Measurements from ENCODE around the gene NRL.

NRL gene

DNA sequence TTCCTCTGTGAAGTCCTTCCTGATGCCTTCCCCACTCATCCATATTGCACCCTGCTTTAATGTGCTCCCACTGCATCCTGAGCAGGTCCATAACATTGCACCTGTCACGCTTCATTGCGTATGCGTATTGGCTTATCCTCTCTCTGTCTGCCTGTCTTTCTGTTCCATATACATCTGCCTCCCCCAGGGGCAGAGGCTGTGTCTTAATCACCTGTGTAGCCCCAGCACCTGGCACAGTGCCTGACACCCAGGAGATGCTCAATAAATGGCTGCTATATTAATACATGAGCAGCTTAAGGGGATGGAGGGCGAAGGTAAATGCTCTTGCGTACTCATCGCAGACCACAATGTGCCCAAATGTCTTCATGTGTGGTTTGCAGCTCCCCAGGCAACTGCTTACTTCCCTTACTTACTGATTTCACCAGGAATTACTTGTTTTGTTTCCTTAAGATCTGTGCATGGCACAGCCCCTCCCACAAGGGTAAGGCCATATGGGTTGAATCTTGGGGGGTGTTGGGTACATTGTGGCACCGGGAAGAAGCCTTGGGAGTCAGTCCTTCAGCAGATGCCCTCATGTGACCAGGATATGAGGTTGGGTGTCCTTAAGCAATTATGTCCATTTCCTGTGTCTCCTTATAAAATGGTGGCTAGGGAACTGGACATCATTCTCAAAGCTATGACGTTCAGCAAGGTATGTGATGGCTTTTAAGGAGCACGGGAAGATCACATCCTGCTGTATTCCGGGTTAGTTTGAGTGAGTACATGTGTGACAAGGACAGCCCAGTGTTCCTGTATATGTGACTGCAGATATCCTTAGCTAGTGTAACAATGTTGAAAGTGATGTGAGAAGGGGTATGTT lies 44.2 kb downstream of the NRL start:
- TF ChIP-seq GATA2 (IDR thresholded peaks at IDR 0.05; ENCODE audit: low read depth, low read length) (no peak), GATA3 (IDR thresholded peaks at IDR 0.05; ENCODE audit: low read depth, low read length) (no peak)

DNA sequence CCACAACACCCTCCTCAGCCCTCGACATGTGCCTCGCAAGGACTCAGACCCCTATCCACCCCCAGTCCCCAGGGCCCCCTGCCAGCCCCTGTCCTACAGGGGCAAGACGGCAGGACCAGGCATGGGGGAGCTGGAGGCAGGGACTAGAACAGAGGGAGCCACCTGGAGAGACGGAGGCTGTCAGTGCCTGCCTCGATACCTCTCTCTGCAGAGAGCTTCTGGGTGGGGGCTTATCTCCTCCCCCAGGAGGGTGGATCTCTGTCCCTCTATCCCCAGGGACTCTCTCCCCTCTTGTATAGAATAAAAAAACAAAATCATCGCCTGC lies 45.4 kb downstream of the NRL start:
- TF ChIP-seq GATA2 (IDR thresholded peaks at IDR 0.05; ENCODE audit: low read depth, low read length) (no peak), GATA3 (IDR thresholded peaks at IDR 0.05; ENCODE audit: low read depth, low read length) (no peak)

DNA sequence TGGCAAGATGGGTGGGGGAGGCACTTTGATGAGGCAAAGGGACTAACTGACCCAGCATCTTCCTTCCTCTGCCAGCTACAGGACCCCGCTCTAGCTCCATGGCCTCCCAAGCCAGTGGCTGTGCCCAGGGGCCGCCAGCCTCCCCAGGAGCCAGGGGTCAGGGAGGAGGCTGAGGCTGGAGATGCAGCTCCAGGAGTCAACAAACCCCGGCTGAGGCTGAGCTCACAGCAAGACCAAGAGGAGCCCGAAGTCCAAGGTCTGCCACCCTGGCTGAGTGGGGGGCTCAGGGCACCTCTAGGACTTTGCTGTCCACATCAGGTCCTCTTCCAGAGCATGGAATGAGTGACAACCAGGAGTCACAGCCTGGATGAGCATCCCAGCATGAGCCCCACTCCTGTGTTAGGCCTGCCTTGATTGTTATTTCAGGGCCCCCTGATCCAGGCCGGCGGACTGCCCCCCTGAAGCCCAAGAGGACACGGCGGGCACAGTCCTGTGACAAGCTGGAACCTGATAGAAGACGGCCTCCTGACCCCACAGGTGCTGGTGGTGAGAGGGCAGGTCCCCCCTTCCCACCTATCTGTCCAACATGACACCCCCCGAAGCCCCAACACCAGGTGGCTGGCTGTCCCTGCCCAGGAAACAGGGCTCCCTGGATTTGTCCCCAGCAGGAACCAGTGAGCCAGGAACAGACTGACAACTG lies 45.9 kb downstream of the NRL start:
- TF ChIP-seq GATA2 (IDR thresholded peaks at IDR 0.05; ENCODE audit: low read depth, low read length) (no peak), GATA3 (IDR thresholded peaks at IDR 0.05; ENCODE audit: low read depth, low read length) (no peak)

DNA sequence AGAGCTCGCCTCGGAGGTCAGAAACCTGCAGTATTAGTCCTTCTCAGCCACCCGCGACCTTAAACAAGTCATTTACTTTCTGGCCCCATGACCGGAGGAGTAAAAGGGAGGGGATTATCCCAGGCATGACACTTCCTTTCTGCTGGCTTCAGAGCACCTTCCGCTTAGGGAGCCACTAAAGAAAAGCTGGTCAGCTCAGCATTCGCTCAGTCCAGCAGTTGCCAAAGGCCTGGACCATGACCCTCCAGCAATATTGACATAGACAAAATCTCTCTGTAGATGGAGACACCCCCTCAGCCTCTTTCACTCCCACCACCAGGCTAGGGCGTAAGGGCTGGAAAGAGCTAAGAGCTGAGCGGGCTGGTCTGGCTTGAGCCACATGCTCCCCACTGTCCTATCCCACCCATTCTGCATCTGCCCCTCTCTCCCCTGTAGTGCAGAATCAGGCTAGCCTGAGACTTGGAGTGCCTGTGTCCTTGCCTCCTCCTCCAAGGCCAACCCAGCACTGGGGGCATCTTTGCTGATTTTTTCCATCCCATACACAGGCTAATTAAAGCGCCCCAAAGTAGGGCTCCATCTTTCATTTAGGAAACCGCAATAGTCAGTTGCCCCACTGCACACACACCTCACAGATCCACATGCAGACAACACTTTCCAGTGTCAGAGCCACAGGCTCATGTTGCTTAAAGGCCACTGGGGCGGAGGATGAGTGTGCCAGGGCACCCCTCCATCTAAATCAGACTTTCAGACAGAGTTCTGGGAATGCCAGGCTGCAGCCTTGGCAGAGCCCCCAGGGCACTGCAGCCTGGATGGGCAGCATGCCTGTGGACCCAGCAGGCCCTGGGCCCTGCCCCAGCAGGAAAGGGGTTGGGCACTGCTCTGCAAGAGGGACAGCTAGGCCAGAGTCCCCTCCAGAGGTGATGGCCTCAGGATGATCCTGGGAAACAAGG lies 47.3 kb downstream of the NRL start:
- TF ChIP-seq GATA3 (IDR thresholded peaks at IDR 0.05; ENCODE audit: low read depth, low read length), result no peak
- no peak for TF ChIP-seq GATA2 (IDR thresholded peaks at IDR 0.05; ENCODE audit: low read depth, low read length)

DNA sequence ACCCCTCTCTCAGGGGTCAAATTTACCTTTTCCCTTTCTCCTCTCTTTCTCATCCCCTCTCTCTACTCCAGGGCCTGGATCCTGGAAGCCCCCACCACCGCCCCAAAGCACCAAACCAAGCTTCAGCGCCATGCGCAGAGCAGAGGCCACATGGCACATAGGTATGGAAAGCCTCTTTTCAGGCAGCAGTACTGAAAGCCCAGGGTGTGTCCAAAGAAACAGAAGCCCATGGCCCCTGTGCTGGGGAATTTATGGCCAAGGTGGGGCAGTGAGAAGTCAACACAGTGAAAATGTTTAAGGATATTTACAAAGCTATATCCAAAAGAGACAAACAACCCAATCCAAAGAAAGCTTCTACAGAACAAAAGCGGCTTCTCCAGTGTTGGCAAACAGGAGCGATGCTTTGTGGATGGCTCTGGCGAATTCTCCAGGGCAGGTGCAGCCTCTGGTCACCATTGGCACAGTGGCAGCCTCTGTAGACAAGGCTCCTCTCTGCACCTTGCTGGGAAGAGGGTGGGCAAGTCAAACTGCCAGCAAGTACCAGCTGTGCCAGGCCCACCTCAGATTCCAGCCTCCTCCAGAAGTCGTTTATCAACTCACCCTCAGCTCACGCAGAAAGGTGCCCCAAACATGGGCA lies 48.1 kb downstream of the NRL start:
- no peak for TF ChIP-seq GATA2 (IDR thresholded peaks at IDR 0.05; ENCODE audit: low read depth, low read length)
- no peak for TF ChIP-seq GATA3 (IDR thresholded peaks at IDR 0.05; ENCODE audit: low read depth, low read length)

DNA sequence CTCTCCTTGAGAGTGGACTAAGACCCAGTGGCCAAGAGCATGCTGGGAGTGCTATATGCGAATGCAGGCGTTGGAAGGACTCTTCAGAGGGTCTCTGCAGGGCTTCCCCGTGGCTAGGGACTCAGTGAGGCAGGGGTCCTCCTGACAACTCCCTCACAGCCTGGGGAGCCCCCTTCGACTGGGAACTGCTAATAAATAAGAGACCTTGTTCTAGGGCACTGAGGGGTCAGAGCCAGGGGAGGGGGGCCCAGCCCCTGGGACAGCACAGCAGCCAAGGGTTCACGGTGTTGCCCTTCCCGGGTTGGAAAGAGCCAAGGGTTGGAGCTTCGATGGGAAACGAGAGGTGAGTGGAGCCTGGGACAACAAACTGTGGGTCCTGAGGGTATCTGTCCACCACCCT lies 49.3 kb downstream of the NRL start:
- TF ChIP-seq GATA2 (IDR thresholded peaks at IDR 0.05; ENCODE audit: low read depth, low read length) (no peak), GATA3 (IDR thresholded peaks at IDR 0.05; ENCODE audit: low read depth, low read length) (no peak)

DNA sequence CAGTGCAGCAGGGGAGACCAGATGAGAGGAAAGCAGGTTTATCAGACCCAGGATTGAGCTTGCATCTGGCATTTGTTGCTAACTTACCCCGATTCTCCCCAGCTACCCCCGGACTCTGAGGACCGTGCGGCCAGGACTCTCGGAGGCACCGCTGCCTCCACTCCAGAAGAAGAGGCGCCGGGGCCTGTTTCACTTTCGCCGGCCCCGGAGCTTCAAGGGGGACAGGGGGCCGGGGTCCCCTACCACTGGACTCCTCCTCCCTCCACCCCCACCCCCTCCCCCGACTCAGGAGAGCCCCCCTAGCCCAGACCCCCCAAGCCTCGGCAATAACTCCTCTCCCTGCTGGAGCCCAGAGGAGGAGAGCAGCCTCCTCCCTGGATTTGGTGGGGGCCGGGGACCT lies 49.9 kb downstream of the NRL start:
- TF ChIP-seq GATA2 (IDR thresholded peaks at IDR 0.05; ENCODE audit: low read depth, low read length) (no peak), GATA3 (IDR thresholded peaks at IDR 0.05; ENCODE audit: low read depth, low read length) (no peak)

DNA sequence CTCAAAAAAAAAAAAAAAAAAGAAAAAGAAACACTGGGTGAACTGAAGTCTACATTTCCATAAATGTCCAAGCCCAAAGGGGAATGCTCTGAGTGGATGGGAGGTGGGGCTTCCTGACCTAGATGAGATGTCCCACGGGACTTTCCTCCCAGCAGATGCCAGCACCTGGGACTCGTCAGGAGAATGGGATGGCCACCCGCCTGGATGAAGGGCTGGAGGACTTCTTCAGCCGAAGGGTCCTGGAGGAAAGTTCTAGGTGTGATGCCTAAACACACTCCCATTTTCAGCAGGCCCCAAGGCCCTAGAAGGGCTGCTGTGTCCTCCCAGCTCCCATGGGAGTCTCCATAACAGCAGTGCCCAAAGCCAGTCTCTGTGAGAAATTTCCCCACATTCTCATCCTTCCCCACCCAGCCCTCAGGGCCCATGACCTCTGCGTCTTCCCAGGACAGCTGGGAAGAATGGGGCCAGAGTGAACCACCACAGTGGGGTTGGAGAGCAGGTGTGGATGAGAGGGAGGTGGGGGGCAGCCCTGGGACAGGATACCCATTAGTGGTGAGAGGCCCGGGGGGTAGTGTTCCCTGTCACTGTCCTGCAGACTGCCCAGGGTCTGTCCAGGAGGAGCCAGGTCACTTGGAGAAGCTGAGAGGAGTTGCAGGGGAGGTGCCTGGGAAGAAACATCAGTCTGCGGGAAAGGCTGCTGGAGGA lies 50.5 kb downstream of the NRL start:
- TF ChIP-seq GATA2 (IDR thresholded peaks at IDR 0.05; ENCODE audit: low read depth, low read length), result no peak
- no peak for TF ChIP-seq GATA3 (IDR thresholded peaks at IDR 0.05; ENCODE audit: low read depth, low read length)

DNA sequence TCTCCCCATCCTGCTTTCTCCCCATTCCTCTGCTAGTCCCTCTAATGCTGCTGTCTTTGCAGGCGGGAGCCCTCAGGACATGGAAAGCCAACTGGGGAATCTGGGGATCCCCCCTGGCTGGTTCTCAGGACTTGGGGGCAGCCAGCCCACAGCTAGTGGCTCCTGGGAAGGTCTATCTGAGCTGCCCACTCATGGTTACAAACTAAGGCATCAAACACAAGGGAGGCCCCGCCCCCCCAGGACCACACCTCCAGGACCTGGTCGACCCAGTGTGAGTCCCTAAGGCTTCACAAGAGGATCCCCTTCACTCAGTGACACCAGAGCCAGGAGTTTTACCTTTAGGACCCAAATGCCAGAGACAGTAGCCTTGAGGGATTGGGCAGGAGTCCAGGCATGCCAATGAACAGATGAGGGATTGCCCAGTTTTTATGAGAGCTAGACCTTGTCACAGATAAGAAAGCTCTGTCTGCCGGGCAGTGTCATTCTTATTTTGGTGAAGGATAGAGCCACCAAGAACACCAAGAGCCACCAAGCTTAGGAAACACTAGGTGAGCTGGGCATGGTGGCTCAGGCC lies 51.4 kb downstream of the NRL start:
- no peak for TF ChIP-seq GATA3 (IDR thresholded peaks at IDR 0.05; ENCODE audit: low read depth, low read length)
- no peak for TF ChIP-seq GATA2 (IDR thresholded peaks at IDR 0.05; ENCODE audit: low read depth, low read length)

DNA sequence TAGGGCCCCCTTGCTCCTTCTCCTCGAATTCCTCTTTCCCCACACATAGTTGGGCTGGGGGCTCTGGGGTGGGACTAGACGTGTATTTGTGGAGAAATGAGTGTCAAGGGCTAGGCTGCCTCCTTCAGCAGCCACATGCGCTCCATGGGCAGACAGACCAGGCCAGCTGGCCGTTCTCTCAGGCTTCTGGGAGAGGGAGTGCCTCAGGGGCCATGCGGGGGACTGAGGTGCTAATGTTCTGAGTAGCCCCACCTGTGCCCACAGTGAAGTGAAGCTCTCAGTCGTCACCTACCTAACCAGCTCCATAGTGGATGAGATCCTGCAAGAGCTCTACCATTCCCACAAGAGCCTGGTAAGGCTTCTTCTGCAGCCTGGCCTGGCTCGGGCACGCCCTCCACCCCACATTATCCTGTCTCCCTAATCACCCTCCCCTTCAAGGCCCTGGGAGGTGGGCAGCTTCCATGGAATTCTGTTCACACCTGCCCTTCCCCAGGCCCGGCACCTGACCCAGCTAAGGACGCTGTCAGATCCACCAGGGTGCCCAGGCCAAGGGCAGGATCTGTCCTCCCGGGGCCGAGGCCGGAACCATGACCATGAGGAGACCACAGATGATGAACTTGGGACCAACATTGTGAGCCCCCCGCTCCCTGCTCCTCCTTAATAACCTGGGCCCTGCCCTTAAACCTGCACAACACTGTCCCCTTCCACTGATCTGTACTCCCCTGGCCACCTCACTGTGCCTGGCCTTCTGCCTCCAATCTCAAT lies 52.4 kb downstream of the NRL start:
- no peak for TF ChIP-seq GATA3 (IDR thresholded peaks at IDR 0.05; ENCODE audit: low read depth, low read length)
- no peak for TF ChIP-seq GATA2 (IDR thresholded peaks at IDR 0.05; ENCODE audit: low read depth, low read length)

DNA sequence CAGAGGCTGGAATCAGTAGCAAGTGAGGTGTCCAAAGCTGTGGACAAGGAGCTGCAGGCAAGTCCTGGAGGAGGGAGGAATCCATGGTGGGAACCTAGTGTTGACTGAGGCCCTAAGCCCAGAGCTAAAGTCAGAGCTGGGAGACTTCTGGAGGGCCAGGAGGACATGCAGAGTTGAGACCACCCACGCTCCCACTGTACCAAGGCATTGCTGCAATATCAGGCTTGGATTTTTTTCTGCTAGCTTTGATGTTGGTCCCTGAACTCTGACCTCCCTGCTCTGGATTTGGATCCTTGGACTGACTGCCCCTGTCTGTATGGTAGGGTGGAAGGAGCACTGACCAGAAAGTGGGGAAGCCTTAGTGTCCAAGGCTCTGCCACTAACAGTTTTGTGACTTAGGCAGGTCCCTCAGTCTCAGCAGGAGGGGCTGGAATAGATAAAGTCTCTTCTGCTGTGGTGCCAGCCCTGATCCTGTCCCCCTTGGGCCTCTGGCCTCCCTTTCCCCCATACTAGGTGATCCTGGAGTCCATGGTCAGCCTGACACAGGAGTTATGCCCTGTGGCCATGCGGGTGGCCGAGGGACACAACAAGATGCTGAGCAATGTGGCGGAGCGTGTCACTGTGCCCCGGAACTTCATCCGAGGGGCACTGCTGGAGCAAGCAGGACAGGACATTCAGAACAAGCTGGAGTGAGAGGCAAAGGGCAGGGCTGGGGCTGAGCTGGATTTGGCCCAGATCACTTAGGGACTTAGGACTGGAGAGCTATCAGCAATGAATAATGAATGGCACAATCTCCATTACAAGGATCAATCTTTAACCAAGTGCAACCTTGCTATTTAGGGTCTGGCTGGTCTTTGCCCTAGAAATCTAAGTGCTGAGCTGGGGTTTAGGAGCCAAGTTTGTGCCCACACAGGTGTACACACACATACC lies 53.5 kb downstream of the NRL start:
- TF ChIP-seq GATA3 (IDR thresholded peaks at IDR 0.05; ENCODE audit: low read depth, low read length) (no peak), GATA2 (IDR thresholded peaks at IDR 0.05; ENCODE audit: low read depth, low read length) (no peak)

All from SH-SY5Y (cell line).